Heart left ventricle (tissue), 13 donors: Measurements from ENCODE around the gene CSAG2.
"Not testable (repeated sequence)": the region's sequence is repeated elsewhere in the genome, so short reads cannot be mapped to it uniquely, and the experiment has no call there.

Source experiments
- CTCF ChIP-seq, 12 donors: fragments of 200-600 bp; sonication (generic) in 4 of 12; IDR thresholded peaks; one replicate each; pipeline versions ENCODE4 v1.5.0 to v1.8.0; 2018 to 2022; ENCODE audit warnings: antibody characterized with exemption in 12 of 12, mild to moderate bottlenecking in 5 of 12
- POLR2A ChIP-seq, 2 donors: fragments of 450-650 bp; IDR thresholded peaks; one replicate each; pipeline ENCODE4 v1.6.1; 2017; ENCODE audit warnings: antibody characterized with exemption in 2 of 2, mild to moderate bottlenecking in 2 of 2, moderate library complexity in 2 of 2
- donor health status: ischemic (EF 13 %, LVEDD 7.1; RV severe dilation, severe dysfunction).
- donor health status: DM: no; HTN: yes; CAD: no.
- donor health status: DM: no; HTN: no; CAD: no.
- donor health status: ischemic (EF 25% LVEDD 6.9; RV normal size, moderate dysfunction).
- donor health status: ischemic (EF 25% LVEDD 5.7; RV mildly dilated, moderate dysfunction).
- donor health status: ischemic (EF 35%, LVEDD 5.7; RV mildly dilated, moderate dysfunction).
- donor health status: nonischemic (EF 11% LVEDD 7.7; RV severe dilation, severe dysfunction).
- donor health status: DM: yes; HTN: yes; CAD: no.
- donor health status: PGD.
- donor health status: ischemic (EF 29% LVEDD 5.4; RV normal size, mild dysfunction).
- donor health status: nonischemic (EF 23%, LVEDD 6.1; RV moderate dilation, normal function).

DNA sequence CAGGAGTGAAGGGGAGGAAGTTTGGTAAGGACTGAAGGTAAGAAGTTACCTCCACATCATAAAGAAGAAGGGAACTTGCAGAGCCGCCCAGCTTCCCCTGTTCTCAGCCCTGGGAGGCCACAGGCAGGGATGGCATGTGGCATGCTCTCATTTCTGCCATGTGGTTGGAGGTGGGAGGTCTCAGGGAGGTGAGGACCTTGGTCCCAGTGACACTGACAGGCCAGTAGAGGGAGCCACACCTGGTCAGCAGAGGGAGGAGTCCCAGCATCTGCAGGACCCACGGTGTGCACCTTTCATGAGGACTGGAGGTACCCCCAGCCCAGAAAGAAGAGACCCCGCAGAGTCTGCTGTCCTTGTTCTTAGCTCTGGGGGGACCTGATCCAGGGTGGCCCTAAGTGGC is 28.1 kb downstream of the CSAG2 start:
- TF ChIP-seq CTCF, POLR2A (IDR thresholded peaks at IDR 0.05): not testable (repeated sequence)
